ENCODE results near the gene SCARF2.

Gene SCARF2

DNA sequence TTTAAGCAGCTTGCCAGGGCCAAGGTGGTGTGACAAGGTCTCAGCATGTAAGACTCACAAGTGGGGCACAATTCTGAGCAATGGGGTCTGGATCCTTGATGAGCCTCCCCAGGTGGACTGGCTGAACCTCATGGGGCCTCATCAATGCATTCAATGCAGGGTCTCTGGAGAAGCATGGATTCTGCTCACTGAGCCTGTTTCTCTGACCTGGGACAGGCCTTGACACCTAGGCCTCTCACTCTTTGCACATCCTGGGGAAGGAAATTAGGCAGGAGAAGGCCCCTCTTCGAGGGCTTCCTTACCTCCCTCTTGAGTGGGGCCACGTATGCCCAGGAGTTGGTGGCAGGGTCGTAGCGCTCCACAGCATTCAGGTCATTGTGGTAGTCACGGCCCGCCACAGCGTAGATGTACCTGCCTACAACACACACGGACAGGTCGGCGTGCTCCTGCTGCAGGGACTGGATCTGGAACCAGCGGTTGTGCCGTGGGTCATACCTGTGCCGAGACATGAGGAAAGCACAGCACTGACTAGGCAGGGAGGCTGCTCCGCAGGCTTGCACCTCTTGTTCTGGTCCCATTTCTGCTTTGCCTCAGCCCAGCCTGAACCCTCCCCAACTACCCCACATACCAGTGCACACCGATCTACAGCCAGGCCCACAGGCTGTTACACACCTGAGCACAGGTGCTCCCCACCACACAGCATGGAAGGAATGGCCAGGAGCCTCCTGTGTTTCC is 20.0 kb upstream of the SCARF2 start:
- TF ChIP-seq, protein P1, sequence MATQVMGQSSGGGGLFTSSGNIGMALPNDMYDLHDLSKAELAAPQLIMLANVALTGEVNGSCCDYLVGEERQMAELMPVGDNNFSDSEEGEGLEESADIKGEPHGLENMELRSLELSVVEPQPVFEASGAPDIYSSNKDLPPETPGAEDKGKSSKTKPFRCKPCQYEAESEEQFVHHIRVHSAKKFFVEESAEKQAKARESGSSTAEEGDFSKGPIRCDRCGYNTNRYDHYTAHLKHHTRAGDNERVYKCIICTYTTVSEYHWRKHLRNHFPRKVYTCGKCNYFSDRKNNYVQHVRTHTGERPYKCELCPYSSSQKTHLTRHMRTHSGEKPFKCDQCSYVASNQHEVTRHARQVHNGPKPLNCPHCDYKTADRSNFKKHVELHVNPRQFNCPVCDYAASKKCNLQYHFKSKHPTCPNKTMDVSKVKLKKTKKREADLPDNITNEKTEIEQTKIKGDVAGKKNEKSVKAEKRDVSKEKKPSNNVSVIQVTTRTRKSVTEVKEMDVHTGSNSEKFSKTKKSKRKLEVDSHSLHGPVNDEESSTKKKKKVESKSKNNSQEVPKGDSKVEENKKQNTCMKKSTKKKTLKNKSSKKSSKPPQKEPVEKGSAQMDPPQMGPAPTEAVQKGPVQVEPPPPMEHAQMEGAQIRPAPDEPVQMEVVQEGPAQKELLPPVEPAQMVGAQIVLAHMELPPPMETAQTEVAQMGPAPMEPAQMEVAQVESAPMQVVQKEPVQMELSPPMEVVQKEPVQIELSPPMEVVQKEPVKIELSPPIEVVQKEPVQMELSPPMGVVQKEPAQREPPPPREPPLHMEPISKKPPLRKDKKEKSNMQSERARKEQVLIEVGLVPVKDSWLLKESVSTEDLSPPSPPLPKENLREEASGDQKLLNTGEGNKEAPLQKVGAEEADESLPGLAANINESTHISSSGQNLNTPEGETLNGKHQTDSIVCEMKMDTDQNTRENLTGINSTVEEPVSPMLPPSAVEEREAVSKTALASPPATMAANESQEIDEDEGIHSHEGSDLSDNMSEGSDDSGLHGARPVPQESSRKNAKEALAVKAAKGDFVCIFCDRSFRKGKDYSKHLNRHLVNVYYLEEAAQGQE (IDR thresholded peaks at IDR 0.05; ENCODE audit: insufficient read depth in 1 of 2, low read depth in 2 of 2, low read length in 2 of 2), result no peak
- no peak for TF ChIP-seq FOXP2 (optimal IDR thresholded peaks at IDR 0.05; ENCODE audit: borderline replicate concordance, extremely low read depth, extremely low read length, insufficient read depth)
- no peak for TF ChIP-seq POLR2AphosphoS5 (IDR thresholded peaks at IDR 0.05; ENCODE audit: low read depth, low read length)
- no peak for TF ChIP-seq SIN3A (IDR thresholded peaks at IDR 0.05; ENCODE audit: borderline replicate concordance, insufficient read depth, low read length)
- TF ChIP-seq TAF1 (IDR thresholded peaks at IDR 0.05; ENCODE audit: borderline replicate concordance, insufficient read depth, low read length), result no peak

DNA sequence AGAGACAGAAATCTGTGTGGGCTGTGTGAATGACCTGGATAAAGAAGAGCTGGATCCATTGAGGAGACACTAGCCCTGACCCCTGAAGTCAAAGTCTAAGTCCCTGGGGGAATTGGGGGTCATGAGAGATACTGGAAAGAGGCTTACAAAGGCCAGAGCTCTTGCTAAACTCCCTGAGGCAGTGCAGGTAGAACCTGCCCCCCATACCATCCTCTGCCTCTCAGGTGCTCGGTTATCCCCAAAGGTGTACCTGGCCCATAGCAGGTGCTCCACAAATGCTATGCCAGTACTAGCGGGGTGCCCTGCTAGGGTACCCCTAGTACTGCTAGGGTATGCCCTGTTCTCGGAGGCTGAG is 19.1 kb upstream of the SCARF2 start:
- no peak for TF ChIP-seq FOXP2 (optimal IDR thresholded peaks at IDR 0.05; ENCODE audit: borderline replicate concordance, extremely low read depth, extremely low read length, insufficient read depth)
- TF ChIP-seq POLR2AphosphoS5 (IDR thresholded peaks at IDR 0.05; ENCODE audit: low read depth, low read length), result no peak
- TF ChIP-seq, protein P1 (IDR thresholded peaks at IDR 0.05; ENCODE audit: insufficient read depth in 1 of 2, low read depth in 2 of 2, low read length in 2 of 2), result no peak
- TF ChIP-seq TAF1 (IDR thresholded peaks at IDR 0.05; ENCODE audit: borderline replicate concordance, insufficient read depth, low read length), result no peak
- no peak for TF ChIP-seq SIN3A (IDR thresholded peaks at IDR 0.05; ENCODE audit: borderline replicate concordance, insufficient read depth, low read length)

DNA sequence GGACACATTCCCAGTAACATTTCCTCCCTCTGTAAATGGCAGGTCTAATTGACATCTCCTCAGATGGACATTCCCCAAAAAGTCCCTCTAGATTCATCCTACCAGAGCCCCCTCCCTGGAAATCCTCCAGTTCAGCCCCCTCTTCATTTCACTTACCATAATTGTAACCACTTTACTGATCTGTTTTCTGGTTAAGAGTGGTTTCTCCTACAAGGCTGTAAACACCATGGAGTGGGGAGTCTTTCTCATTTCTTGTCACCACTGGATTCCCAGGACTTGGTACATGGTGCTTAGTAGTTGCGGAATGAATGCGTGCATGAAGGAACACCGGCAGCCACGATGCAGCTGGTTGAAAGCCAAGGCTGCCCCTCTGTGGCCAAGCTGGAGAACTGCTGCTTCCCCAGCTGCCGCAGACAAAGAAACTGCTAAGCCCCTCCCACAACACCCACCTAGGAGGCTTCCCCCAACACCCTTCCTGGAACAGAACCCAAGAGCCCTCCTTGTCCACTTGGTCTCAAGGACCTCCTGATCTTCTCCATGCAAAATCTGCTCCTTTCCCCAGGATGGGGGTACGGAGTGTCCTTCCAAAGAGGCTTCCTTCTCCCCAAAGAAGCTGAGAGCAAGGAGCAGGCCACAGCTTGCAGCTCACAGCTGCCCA is 18.6 kb upstream of the SCARF2 start:
- TF ChIP-seq FOXP2 (optimal IDR thresholded peaks at IDR 0.05; ENCODE audit: borderline replicate concordance, extremely low read depth, extremely low read length, insufficient read depth) (no peak), POLR2AphosphoS5 (IDR thresholded peaks at IDR 0.05; ENCODE audit: low read depth, low read length) (no peak), TAF1 (IDR thresholded peaks at IDR 0.05; ENCODE audit: borderline replicate concordance, insufficient read depth, low read length) (no peak), SIN3A (IDR thresholded peaks at IDR 0.05; ENCODE audit: borderline replicate concordance, insufficient read depth, low read length) (no peak)
- TF ChIP-seq, protein P1 (IDR thresholded peaks at IDR 0.05; ENCODE audit: insufficient read depth in 1 of 2, low read depth in 2 of 2, low read length in 2 of 2), result no peak

DNA sequence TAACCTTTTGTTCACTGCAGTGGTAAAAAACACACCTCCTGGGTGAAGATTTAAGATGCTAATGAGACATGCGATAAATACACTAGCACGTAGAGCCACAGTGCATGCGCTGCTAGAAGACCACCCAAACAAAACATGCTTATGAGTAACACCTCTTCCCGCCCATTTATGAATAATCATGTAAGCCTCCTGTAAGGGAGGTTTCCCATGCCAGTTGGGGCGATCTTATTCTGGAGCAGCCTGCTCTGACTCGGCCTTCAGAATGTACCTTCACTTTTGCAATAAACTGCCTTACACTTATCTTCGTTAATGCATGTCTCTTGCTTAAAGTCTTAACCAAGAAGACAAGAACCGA is 18.1 kb upstream of the SCARF2 start:
- TF ChIP-seq TAF1 (IDR thresholded peaks at IDR 0.05; ENCODE audit: borderline replicate concordance, insufficient read depth, low read length) (no peak), POLR2AphosphoS5 (IDR thresholded peaks at IDR 0.05; ENCODE audit: low read depth, low read length) (no peak), SIN3A (IDR thresholded peaks at IDR 0.05; ENCODE audit: borderline replicate concordance, insufficient read depth, low read length) (no peak), FOXP2 (optimal IDR thresholded peaks at IDR 0.05; ENCODE audit: borderline replicate concordance, extremely low read depth, extremely low read length, insufficient read depth) (no peak)
- TF ChIP-seq, protein P1 (IDR thresholded peaks at IDR 0.05; ENCODE audit: insufficient read depth in 1 of 2, low read depth in 2 of 2, low read length in 2 of 2), result no peak
